ENCODE results near the gene GTSF1L. TPM values are rescaled to one million over a fixed set of nuclear protein-coding genes. Genes with fewer than 3 reads are reported as not detected.

GTSF1L gene
- total and polyA plus RNA-seq, 11 donors, result not detected

- H3K4me1 ChIP-seq, result peaks cover 0 to 4% (median 0%) of the 10 kb centered on the region in 12 donors
- WGBS, 4 donors, result 95 to 99% (median 96%) methylated on average over 9 of the region's 9 CpGs
- no peak overlapping the region for H3K27ac ChIP-seq
- TF ChIP-seq CTCF (IDR thresholded peaks at IDR 0.05), result no peak
- no peak for TF ChIP-seq POLR2A (IDR thresholded peaks at IDR 0.05)
- no peaks in the 10 kb centered on the region for H3K36me3 ChIP-seq
- no peak overlapping the region for H3K4me3 ChIP-seq
- intact Hi-C loops (cut with DNase I), result no loop called here
- H3K27me3 ChIP-seq, result no peaks in the 10 kb centered on the region
- ATAC-seq (no peak), DNase-seq (no peak)
- no peaks in the 10 kb centered on the region for H3K9me3 ChIP-seq
These were observed 44.4 kb downstream of the GTSF1L start for GRCh38 chr20:43682446-43682845.

GRCh38 chr20:43681991-43682410 is 44.8 kb downstream of the GTSF1L start:
- H3K36me3 ChIP-seq, result no peaks in the 10 kb centered on the region
- 74 to 86% (median 80%) methylated on average over 2 of the region's 2 CpGs for WGBS, 4 donors
- ATAC-seq, result no peak

GRCh38 chr20:43681468-43681942 is 45.3 kb downstream of the GTSF1L start:
- DNase-seq (no peak), ATAC-seq (peak; percentile 68 to 82 (median 82))
- peak overlapping the region in 1 of 12 donors; percentile 17 for H3K4me3 ChIP-seq
- no peaks in the 10 kb centered on the region for H3K9me3 ChIP-seq
- WGBS, 4 donors, result 63 to 72% (median 70%) methylated on average over 7 to 8 of the region's 8 CpGs
- H3K36me3 ChIP-seq, result no peaks in the 10 kb centered on the region
- intact Hi-C loops (cut with DNase I), result no loop called here
- H3K27ac ChIP-seq, result no peak overlapping the region
- TF ChIP-seq CTCF (IDR thresholded peaks at IDR 0.05), result peak in 2 of 12 donors; percentile 15 to 31
- TF ChIP-seq POLR2A (IDR thresholded peaks at IDR 0.05), result no peak
- H3K27me3 ChIP-seq, result no peaks in the 10 kb centered on the region
- peaks cover 0 to 4% (median 0%) of the 10 kb centered on the region in 12 donors for H3K4me1 ChIP-seq

More at GRCh38 chr20:43681991-43682410, 44.8 kb downstream of the GTSF1L start:
- Histone ChIP-seq H3K4me3 (no peak overlapping the region), H3K4me1 (peaks cover 0 to 4% (median 0%) of the 10 kb centered on the region in 12 donors), H3K9me3 (no peaks in the 10 kb centered on the region), H3K27ac (no peak overlapping the region), H3K27me3 (no peaks in the 10 kb centered on the region)
- intact Hi-C loops (cut with DNase I), result no loop called here
- TF ChIP-seq POLR2A (IDR thresholded peaks at IDR 0.05) (no peak), CTCF (IDR thresholded peaks at IDR 0.05) (no peak)
- DNase-seq, result no peak

GRCh38 chr20:43680981-43681380 is 45.8 kb downstream of the GTSF1L start:
- H3K4me1 ChIP-seq, result peaks cover 0 to 4% (median 0%) of the 10 kb centered on the region in 12 donors
- no peaks in the 10 kb centered on the region for H3K36me3 ChIP-seq
- DNase-seq (no peak), ATAC-seq (peak in 1 of 4 donors; percentile 22)
- WGBS, 4 donors, result 79 to 89% (median 86%) methylated on average over 7 of the region's 7 CpGs
- H3K9me3 ChIP-seq, result no peaks in the 10 kb centered on the region
- no peak for TF ChIP-seq POLR2A (IDR thresholded peaks at IDR 0.05)
- no peak for TF ChIP-seq CTCF (IDR thresholded peaks at IDR 0.05)
- no peak overlapping the region for H3K27ac ChIP-seq
- intact Hi-C loops (cut with DNase I), result no loop called here
- H3K4me3 ChIP-seq, result peak overlapping the region in 1 of 12 donors; percentile 17
- no peaks in the 10 kb centered on the region for H3K27me3 ChIP-seq

All from heart left ventricle (tissue), 16 donors.